K562 (cell line): ENCODE data around the gene WDR13. TPM values are rescaled to one million over a fixed set of nuclear protein-coding genes. Genes with fewer than 3 reads are reported as not detected.

Experiments used
- ATAC-seq: fragments of 200-7000 bp; cut with Tn5 transposase; 3 replicates; pipeline ENCODE4 v1.9.1; 2020; ENCODE audit warnings: moderate library complexity
- Bru-seq: library from RNA; stranded (reverse); fragments of 400-500 nt; gene quantifications from one replicate; lab custom pipeline; 2021; lab: Mats Ljungman, UMichigan
- BruChase-seq, 2 experiments: library from RNA; stranded (reverse); fragments of 400-500 nt; gene quantifications; one replicate each; lab custom pipeline; 2021; lab: Mats Ljungman, UMichigan
- BruUV-seq: library from RNA; stranded (reverse); fragments of 400-500 nt; replicated peaks from 2 replicates; lab custom pipeline; 2021; lab: Mats Ljungman, UMichigan
- CTCF ChIA-PET: fragments of 300-600 bp; formaldehyde crosslinking; extraction: SDS; loops from one replicate; lab custom pipeline; 2021; ENCODE audit warnings: low intra/inter-chr PET ratio; lab: Yijun Ruan, JAX
- POLR2A ChIA-PET: fragments of 300-600, 350-650 bp; sonication (Branson Sonifier 250); formaldehyde crosslinking; extraction: SDS; loops from one replicate; lab custom pipeline; 2021; ENCODE audit warnings: antibody characterized with exemption, inconsistent platforms; lab: Yijun Ruan, JAX
- DNase-seq, 4 experiments: peaks; one replicate each; pipeline versions ENCODE4 v3.0.0 to v3.0.0-alpha.2; 2011 to 2018; ENCODE audit warnings: low spot score in 3 of 4, mixed read lengths in 3 of 4; ENCODE audit errors: extremely low read depth in 1 of 4
- FAIRE-seq: peaks from 2 replicates; lab custom pipeline; 2011; peaks lifted over from hg19 to GRCh38; lab: Jason Lieb, UNC
- H2AFZ ChIP-seq: 2 replicates; pipeline ENCODE4 v1.6.0; 2011; ENCODE audit warnings: low read depth, low read length, control low read depth, inconsistent platforms
- H3K27ac ChIP-seq: fragments of 200-600 bp; 3 replicates; pipeline ENCODE4 v1.8.0; 2011; ENCODE audit warnings: low read depth, mild to moderate bottlenecking, control low read depth, inconsistent platforms, low read length, moderate library complexity, mixed read lengths; ENCODE audit errors: extremely low read depth
- H3K27me3 ChIP-seq, 2 experiments: fragments of 300-600 bp in 1 of 2; 2 replicates in 1 of 2; 3 replicates in 1 of 2; pipeline versions ENCODE4 v1.6.0 to v1.8.0; 2011; ENCODE audit warnings: inconsistent platforms in 2 of 2, low read length in 2 of 2, mild to moderate bottlenecking in 1 of 2, mixed read lengths in 1 of 2, moderate library complexity in 1 of 2; ENCODE audit not compliant: control insufficient read depth in 2 of 2, insufficient read depth in 2 of 2
- H3K36me3 ChIP-seq: fragments of 300-600 bp; 3 replicates; pipeline ENCODE4 v1.8.0; 2011; ENCODE audit warnings: mild to moderate bottlenecking, low read length, inconsistent platforms; ENCODE audit not compliant: control insufficient read depth, insufficient read depth
- H3K4me1 ChIP-seq, 2 experiments: fragments of 200-600 bp in 1 of 2; replicated peaks in 1 of 2; 2 replicates in 1 of 2; 3 replicates in 1 of 2; pipeline versions ENCODE4 v1.5.1 to v1.8.0; 2011; ENCODE audit warnings: inconsistent platforms in 2 of 2, low read length in 2 of 2, mild to moderate bottlenecking in 1 of 2, mixed read lengths in 1 of 2, moderate library complexity in 1 of 2; ENCODE audit not compliant: control insufficient read depth in 2 of 2, insufficient read depth in 2 of 2
- H3K4me2 ChIP-seq: 2 replicates; pipeline ENCODE4 v1.6.1; 2011; ENCODE audit warnings: low read length, control low read depth, inconsistent platforms, mixed read lengths; ENCODE audit not compliant: insufficient read depth
- H3K4me3 ChIP-seq: fragments of 200-600 bp; sonication (generic), shearing (Covaris generic); 2 replicates; pipeline ENCODE4 v1.5.1; 2016; ENCODE audit warnings: control low read depth, inconsistent platforms
- H3K79me2 ChIP-seq: fragments of 200-600 bp; 3 replicates; pipeline ENCODE4 v1.8.0; 2011; ENCODE audit warnings: low read length, inconsistent platforms; ENCODE audit not compliant: control insufficient read depth, insufficient read depth
- H3K9ac ChIP-seq, 2 experiments: 2 replicates each; pipeline versions ENCODE4 v1.6.0 to v1.6.1; 2011; ENCODE audit warnings: low read depth in 2 of 2, low read length in 2 of 2, control low read depth in 1 of 2, inconsistent platforms in 1 of 2, mild to moderate bottlenecking in 1 of 2, mixed read lengths in 1 of 2; ENCODE audit not compliant: insufficient read depth in 1 of 2
- H3K9me1 ChIP-seq: one replicate; pipeline ENCODE4 v1.6.0; 2011; ENCODE audit warnings: inconsistent platforms, mild to moderate bottlenecking, low read length, moderate library complexity; ENCODE audit not compliant: control insufficient read depth, insufficient read depth
- H3K9me3 ChIP-seq: replicated peaks from 2 replicates; pipeline ENCODE4 v1.5.1; 2011; ENCODE audit warnings: low read depth, low read length, inconsistent platforms; ENCODE audit not compliant: control insufficient read depth, insufficient read depth
- H4K20me1 ChIP-seq: replicated peaks from 2 replicates; pipeline ENCODE4 v1.6.1; 2011; ENCODE audit warnings: low read length, inconsistent platforms, mixed read lengths; ENCODE audit not compliant: control insufficient read depth, insufficient read depth
- CBFA2T3 ChIP-seq: fragments of 450-650 bp; IDR thresholded peaks from 2 replicates; pipeline ENCODE4 v1.6.1; 2017
- ESRRA ChIP-seq: fragments of 450-650 bp; IDR thresholded peaks from 2 replicates; pipeline ENCODE4 v1.6.1; 2014; ENCODE audit warnings: low read depth, mild to moderate bottlenecking, moderate library complexity, borderline replicate concordance
- FIP1L1 ChIP-seq: fragments of 200-400 bp; formaldehyde crosslinking; IDR thresholded peaks from 2 replicates; pipeline ENCODE4 v1.6.1; 2018; ENCODE audit warnings: mild to moderate bottlenecking, low read depth, low read length; ENCODE audit not compliant: poor library complexity, severe bottlenecking
- GTF2A2 ChIP-seq: IDR thresholded peaks from 2 replicates; pipeline ENCODE4 v1.6.1; 2016; ENCODE audit warnings: mild to moderate bottlenecking, missing genetic modification characterization, missing compliant biosample characterization
- HCFC1 ChIP-seq: IDR thresholded peaks from 2 replicates; pipeline ENCODE4 v1.6.1; 2012; ENCODE audit warnings: low read depth, low read length, improper control_type of control experiment
- MEF2A ChIP-seq: IDR thresholded peaks from 2 replicates; pipeline ENCODE4 v1.6.1; 2011; ENCODE audit warnings: low read depth, mild to moderate bottlenecking, low read length, moderate library complexity; ENCODE audit not compliant: control insufficient read depth
- RB1 ChIP-seq: fragments of 450-650 bp; IDR thresholded peaks from 2 replicates; pipeline ENCODE4 v1.6.1; 2017; ENCODE audit warnings: low read depth, mild to moderate bottlenecking
- STAT5A ChIP-seq: IDR thresholded peaks from 2 replicates; pipeline ENCODE4 v1.6.1; 2012; ENCODE audit warnings: low read length, inconsistent platforms, borderline replicate concordance
- ZNF175 ChIP-seq: fragments of 200-800 bp; sonication (Bioruptor generic); IDR thresholded peaks from 2 replicates; pipeline ENCODE4 v1.6.1; 2016; ENCODE audit warnings: low read depth, mild to moderate bottlenecking, missing genetic modification characterization, missing compliant biosample characterization
- ZNF324 ChIP-seq: fragments of 250-450 bp; sonication (Bioruptor Pico); IDR thresholded peaks from 2 replicates; pipeline ENCODE4 v1.4.0; 2020; ENCODE audit warnings: mild to moderate bottlenecking
- ZNF584 ChIP-seq: fragments of 200-800 bp; sonication (Bioruptor generic); IDR thresholded peaks from 2 replicates; pipeline ENCODE4 v1.6.1; 2016; ENCODE audit warnings: low read depth, mild to moderate bottlenecking, missing genetic modification characterization, missing compliant biosample characterization
- WGBS: fragments of 100-300 bp; shearing (Covaris generic); methylation state at CpG from one replicate; pipeline ENCODE4 v1.1.6; 2016; ENCODE audit warnings: low coverage, mixed read lengths; ENCODE audit not compliant: insufficient coverage; ENCODE audit errors: missing lambda C conversion rate; 5-methylcytosine and 5-hydroxymethylcytosine counted together
- in situ Hi-C: fragments of 300-500 bp; cut with MboI; formaldehyde crosslinking; loops from 4 replicates; pipeline ENCODE4 v1.15.0; 2018; ENCODE audit warnings: inconsistent platforms, mixed read lengths
- intact Hi-C: fragments of 100-400 bp; cut with micrococcal nuclease; formaldehyde crosslinking; loops from 2 replicates; pipeline ENCODE4 v1.14.2; 2022
- long read RNA-seq, 3 experiments: library from polyadenylated mRNA in 2 of 3; library from RNA in 1 of 3; unstranded in 2 of 3; stranded (forward) in 1 of 3; transcript quantifications; one replicate each; pipeline ENCODE4 v2.0.0, GENCODE V29; 2019 to 2022
- polyA minus RNA-seq, 3 experiments: library from RNA; depleted of rRNA, polyadenylated mRNA; stranded (reverse); fragments of >200 nt; gene quantifications; 2 replicates each; pipeline ENCODE4 v1.2.3, GENCODE V29; 2011
- polyA plus RNA-seq, 8 experiments: library from polyadenylated mRNA; depleted of rRNA in 4 of 8; stranded (reverse) in 5 of 8; unstranded in 3 of 8; fragments of >200 nt; fragmentation: Nextera tagmentation in 2 of 8; fragmentation: Illumina TruSeq in 1 of 8; extraction: Ambion mirVana in 2 of 8; extraction: Trizol in 1 of 8; gene quantifications; 2 replicates each; pipeline versions ENCODE4 v1.2.1 to v1.2.3, GENCODE V29; 2011 to 2014; ENCODE audit warnings: inconsistent platforms in 1 of 8, missing spikeins in 1 of 8
- total RNA-seq, 7 experiments: library from RNA; depleted of rRNA in 6 of 7; stranded (reverse); fragments of >200 nt in 6 of 7; fragmentation: Illumina TruSeq in 2 of 7; extraction: Trizol in 2 of 7; gene quantifications; 2 replicates each; pipeline versions ENCODE4 v1.2.1 to v1.2.3, GENCODE V29; 2011 to 2021; ENCODE audit warnings: low replicate concordance in 1 of 7
- TF ChIP-seq, protein P1 (sequence below): sonication (generic); formaldehyde crosslinking; IDR thresholded peaks from 2 replicates; pipeline ENCODE4 v1.8.0; 2022; ENCODE audit warnings: mild to moderate bottlenecking, missing genetic modification reagents
- TF ChIP-seq, protein P2 (sequence below): fragments of 250-450 bp; sonication (Bioruptor Pico); IDR thresholded peaks from 2 replicates; pipeline ENCODE4 v1.5.0; 2021

The WDR13 gene
- total RNA-seq (2011; cell fraction: chromatin; rRNA removed; ENCODE audit: low replicate concordance) = 81.3 and 231 TPM in 2 replicates
- 191 and 205 TPM in 2 replicates for total RNA-seq (2011; cell fraction: nucleolus; rRNA removed)
- total RNA-seq (2011; cell fraction: nucleoplasm; rRNA removed) = 102 and 125 TPM in 2 replicates
- total RNA-seq (2014; rRNA removed) (38.7 and 76.8 TPM in 2 replicates), total RNA-seq (2014; rRNA removed; fragmentation: Illumina TruSeq; extraction: Trizol) (10.8 and 17.1 TPM in 2 replicates), total RNA-seq (2015; rRNA removed; fragmentation: Illumina TruSeq; extraction: Trizol) (27.3 and 31.4 TPM in 2 replicates), total RNA-seq (2021) (64.7 and 70.5 TPM in 2 replicates), polyA plus RNA-seq (2011; rRNA removed) (36.4 and 76.3 TPM in 2 replicates), polyA plus RNA-seq (2014; fragmentation: Illumina TruSeq; extraction: Trizol) (30.4 and 54.9 TPM in 2 replicates), polyA plus RNA-seq (2014; fragmentation: Nextera tagmentation; extraction: Ambion mirVana) (10 to 100 TPM in 1 of 2 experiments, 1 to 10 TPM in 1; 7.4 to 16.0 TPM), polyA plus RNA-seq (2014; rRNA removed) (49.1 and 73.2 TPM in 2 replicates), polyA minus RNA-seq (2011; rRNA and poly(A)+ RNA removed) (25.8 and 28.7 TPM in 2 replicates), Bru-seq, nascent RNA (percentile 64 among the genes with signal in this experiment), BruChase-seq, experiment 1, labeled RNA remaining after a 2-hour chase (percentile 59 among the genes with signal in this experiment), BruChase-seq, experiment 2, labeled RNA remaining after a 6-hour chase (percentile 61 among the genes with signal in this experiment)
- polyA plus RNA-seq (2011; cell fraction: cytosol; rRNA removed) = 94.9 and 138 TPM in 2 replicates
- 246 and 327 TPM in 2 replicates for polyA plus RNA-seq (2011; cell fraction: nucleus; rRNA removed)
- 154 and 236 TPM in 2 replicates for polyA plus RNA-seq (2012)
- polyA minus RNA-seq (2011; cell fraction: cytosol; rRNA and poly(A)+ RNA removed) = 32.3 and 69.8 TPM in 2 replicates
- polyA minus RNA-seq (2011; cell fraction: nucleus; rRNA and poly(A)+ RNA removed) = 37.7 and 74.4 TPM in 2 replicates
- long read RNA-seq, experiment 1, full-length matches to known transcripts = 101 of 153 reads
- long read RNA-seq, experiment 1, partial matches to known transcripts = 37 of 153 reads
- long read RNA-seq, experiment 1, other reads (novel, unspliced or antisense) = 15 of 153 reads
- long read RNA-seq, experiment 2, full-length matches to known transcripts = 26 of 55 reads
- long read RNA-seq, experiment 2, partial matches to known transcripts = 11 of 55 reads
- long read RNA-seq, experiment 2, other reads (novel, unspliced or antisense) = 18 of 55 reads
- long read RNA-seq, experiment 3, full-length matches to known transcripts = 33 of 46 reads
- long read RNA-seq, experiment 3, partial matches to known transcripts = 4 of 46 reads
- long read RNA-seq, experiment 3, other reads (novel, unspliced or antisense) = 9 of 46 reads

DNA sequence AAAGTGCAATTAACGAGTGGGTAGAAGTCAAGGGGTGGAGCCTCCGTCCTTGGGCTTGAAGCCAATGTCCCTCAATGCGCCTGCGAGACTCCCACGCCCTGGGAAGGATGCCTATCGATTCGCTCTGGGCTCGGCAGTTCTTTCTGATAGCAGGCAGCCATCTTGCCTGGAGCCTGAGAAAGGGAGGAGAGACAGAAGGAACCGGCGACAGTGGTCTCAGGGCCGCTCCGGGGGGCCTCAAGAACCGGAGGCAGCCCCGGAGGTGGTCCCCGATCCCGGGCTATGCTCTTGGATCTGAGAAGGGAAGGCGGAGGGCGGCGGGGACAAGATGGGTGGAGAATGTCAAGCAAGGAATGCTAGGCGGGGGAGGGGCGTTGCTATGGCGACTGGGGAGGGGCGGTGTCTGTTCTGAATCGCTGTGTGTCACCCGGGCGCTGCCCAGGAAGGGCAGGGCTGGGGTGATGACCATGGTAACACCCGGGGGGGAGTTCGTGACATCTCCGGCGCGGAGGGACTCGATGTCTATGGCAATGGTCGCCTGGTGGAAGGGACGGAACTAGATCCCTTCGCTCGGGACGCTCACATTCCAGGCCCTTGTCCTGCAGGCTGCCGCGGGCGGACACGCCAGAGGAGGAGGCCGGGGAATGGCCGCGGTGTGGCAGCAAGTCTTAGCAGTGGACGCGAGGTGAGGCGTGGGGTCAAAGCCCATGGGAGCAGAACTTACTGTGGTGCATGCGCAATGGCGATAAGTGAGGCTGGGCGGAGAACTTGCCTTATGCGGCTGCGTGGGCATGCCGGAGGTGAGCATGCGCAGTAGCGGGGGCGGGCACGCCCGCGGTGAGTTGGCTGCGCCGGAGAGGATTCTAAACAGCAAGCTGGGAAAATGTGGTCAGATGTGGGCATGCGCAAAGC, at the start of gene WDR13:
TSS of gene WDR13 (plus strand) at position 140 of the 912 bp plus-strand sequence. CDS start at position 645, 505 bp downstream.
- ChIA-PET POLR2A (interaction anchor here (0.6 to 1.3 kb wide), 4 partner anchors 9 to 49 kb away, joined by 3 to 6 read pairs (median 3); partner anchors contain the start of gene RBM3), CTCF (no interaction called here)
- Histone ChIP-seq H3K9me1 (no peaks in the 10 kb centered on the region), H3K9me3 (no peaks in the 10 kb centered on the region), H2AFZ (peak within 1 kb of the TSS; percentile 88), H3K27me3 (no peaks in the 10 kb centered on the region), H4K20me1 (no peaks in the 10 kb centered on the region), H3K9ac (peak within 1 kb of the TSS; percentile 93 to 95), H3K4me2 (peak within 1 kb of the TSS; percentile 99), H3K4me1 (peaks cover 7 to 36% of the 10 kb centered on the region in 2 experiments; a peak in 4 of 5 replicates), H3K79me2 (peaks cover 18% of the 10 kb centered on the region), H3K36me3 (peaks cover 38% of the 10 kb centered on the region; the same call in 2 of the 3 replicates), H3K4me3 (peak within 1 kb of the TSS; percentile 94), H3K27ac (peak within 1 kb of the TSS; percentile 97)
- in situ Hi-C loops = no loop called here
- peak; percentile 90 to 96 (median 93) for DNase-seq
- under 1% methylated on average over 51 of the region's 62 CpGs for WGBS
- BruUV-seq = TSS peak; percentile 62
- peak; percentile 91 for ATAC-seq
- intact Hi-C loops = loop anchor here (2.0 to 5.0 kb wide), 2 partner anchors 23 to 80 kb away; partner anchors contain the start of gene RBM3
- peak; percentile 100 for FAIRE-seq
- TF ChIP-seq STAT5A (peak; percentile 26; the same call in 1 of the 2 replicates), ESRRA (peak; percentile 12; the same call in 1 of the 2 replicates), ZNF584 (CRISPR knock-in tag) (no peak), GTF2A2 (tag) (no peak), MEF2A (no peak), FIP1L1 (no peak), ZNF175 (CRISPR knock-in tag) (no peak), ZNF324 (no peak), RB1 (no peak), HCFC1 (peak; percentile 71), CBFA2T3 (no peak)
- TF ChIP-seq, protein P1, sequence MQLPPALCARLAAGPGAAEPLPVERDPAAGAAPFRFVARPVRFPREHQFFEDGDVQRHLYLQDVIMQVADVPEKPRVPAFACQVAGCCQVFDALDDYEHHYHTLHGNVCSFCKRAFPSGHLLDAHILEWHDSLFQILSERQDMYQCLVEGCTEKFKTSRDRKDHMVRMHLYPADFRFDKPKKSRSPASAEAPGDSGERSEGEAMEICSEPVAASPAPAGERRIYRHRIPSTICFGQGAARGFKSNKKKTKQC (CRISPR knock-in tag) = peak; percentile 58; the same call in 1 of the 2 replicates
- TF ChIP-seq, protein P2, sequence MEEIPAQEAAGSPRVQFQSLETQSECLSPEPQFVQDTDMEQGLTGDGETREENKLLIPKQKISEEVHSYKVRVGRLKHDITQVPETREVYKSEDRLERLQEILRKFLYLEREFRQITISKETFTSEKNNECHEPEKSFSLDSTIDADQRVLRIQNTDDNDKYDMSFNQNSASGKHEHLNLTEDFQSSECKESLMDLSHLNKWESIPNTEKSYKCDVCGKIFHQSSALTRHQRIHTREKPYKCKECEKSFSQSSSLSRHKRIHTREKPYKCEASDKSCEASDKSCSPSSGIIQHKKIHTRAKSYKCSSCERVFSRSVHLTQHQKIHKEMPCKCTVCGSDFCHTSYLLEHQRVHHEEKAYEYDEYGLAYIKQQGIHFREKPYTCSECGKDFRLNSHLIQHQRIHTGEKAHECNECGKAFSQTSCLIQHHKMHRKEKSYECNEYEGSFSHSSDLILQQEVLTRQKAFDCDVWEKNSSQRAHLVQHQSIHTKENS (CRISPR knock-in tag) = no peak
